Activated effector memory CD4-positive, alpha-beta T cell treated with anti-CD3 and anti-CD28 coated beads, Interleukin-2, amount 50 U/mL, for 16 hours (primary cell): Measurements from ENCODE around the gene NEDD4L.
"Not testable (repeated sequence)": the region's sequence is repeated elsewhere in the genome, so short reads cannot be mapped to it uniquely, and the experiment has no call there.

Experiments
- DNase-seq: peaks from one replicate; pipeline ENCODE4 v3.0.0-alpha.2; 2020

The NEDD4L gene

GRCh38 chr18:58161659-58162058 lies 117.6 kb downstream of the NEDD4L start:
- no peak for DNase-seq

GRCh38 chr18:58162127-58162526 lies 118.1 kb downstream of the NEDD4L start:
- DNase-seq, result no peak

- DNase-seq, result no peak
These were observed 119.1 kb downstream of the NEDD4L start for GRCh38 chr18:58163004-58163590.

- no peak for DNase-seq
These were observed 122.3 kb downstream of the NEDD4L start for GRCh38 chr18:58166278-58166844.

GRCh38 chr18:58167073-58167472 lies 123.0 kb downstream of the NEDD4L start:
- DNase-seq, result no peak

- DNase-seq, result no peak
These were observed 124.2 kb downstream of the NEDD4L start for GRCh38 chr18:58168221-58168620.

- DNase-seq, result no peak
These were observed 125.0 kb downstream of the NEDD4L start for GRCh38 chr18:58168993-58169392.

GRCh38 chr18:58169472-58169871 lies 125.4 kb downstream of the NEDD4L start:
- no peak for DNase-seq

GRCh38 chr18:58170036-58170435 lies 126.0 kb downstream of the NEDD4L start:
- not testable (repeated sequence) for DNase-seq

- no peak for DNase-seq
These were observed 128.0 kb downstream of the NEDD4L start for GRCh38 chr18:58172031-58172430.

GRCh38 chr18:58174285-58174684 lies 130.3 kb downstream of the NEDD4L start:
- no peak for DNase-seq

GRCh38 chr18:58175122-58175785 lies 131.2 kb downstream of the NEDD4L start:
- DNase-seq, result no peak

GRCh38 chr18:58175786-58176176 lies 131.8 kb downstream of the NEDD4L start:
- no peak for DNase-seq

- DNase-seq, result no peak
These were observed 133.1 kb downstream of the NEDD4L start for GRCh38 chr18:58177004-58177717.

- DNase-seq, result no peak
These were observed 134.0 kb downstream of the NEDD4L start for GRCh38 chr18:58177896-58178470.

GRCh38 chr18:58178511-58178910 lies 134.5 kb downstream of the NEDD4L start:
- DNase-seq, result no peak

GRCh38 chr18:58180172-58180571 lies 136.1 kb downstream of the NEDD4L start:
- DNase-seq, result no peak

GRCh38 chr18:58180738-58181353 lies 136.8 kb downstream of the NEDD4L start:
- DNase-seq, result peak; percentile 84

- no peak for DNase-seq
These were observed 138.0 kb downstream of the NEDD4L start for GRCh38 chr18:58181988-58182387.

GRCh38 chr18:58183226-58183625 lies 139.2 kb downstream of the NEDD4L start:
- DNase-seq, result no peak

GRCh38 chr18:58186258-58186948 lies 142.4 kb downstream of the NEDD4L start:
- no peak for DNase-seq

GRCh38 chr18:58187674-58188073 lies 143.6 kb downstream of the NEDD4L start:
- DNase-seq, result no peak
